Measurements from ENCODE around the gene OS9.

The OS9 gene

DNA sequence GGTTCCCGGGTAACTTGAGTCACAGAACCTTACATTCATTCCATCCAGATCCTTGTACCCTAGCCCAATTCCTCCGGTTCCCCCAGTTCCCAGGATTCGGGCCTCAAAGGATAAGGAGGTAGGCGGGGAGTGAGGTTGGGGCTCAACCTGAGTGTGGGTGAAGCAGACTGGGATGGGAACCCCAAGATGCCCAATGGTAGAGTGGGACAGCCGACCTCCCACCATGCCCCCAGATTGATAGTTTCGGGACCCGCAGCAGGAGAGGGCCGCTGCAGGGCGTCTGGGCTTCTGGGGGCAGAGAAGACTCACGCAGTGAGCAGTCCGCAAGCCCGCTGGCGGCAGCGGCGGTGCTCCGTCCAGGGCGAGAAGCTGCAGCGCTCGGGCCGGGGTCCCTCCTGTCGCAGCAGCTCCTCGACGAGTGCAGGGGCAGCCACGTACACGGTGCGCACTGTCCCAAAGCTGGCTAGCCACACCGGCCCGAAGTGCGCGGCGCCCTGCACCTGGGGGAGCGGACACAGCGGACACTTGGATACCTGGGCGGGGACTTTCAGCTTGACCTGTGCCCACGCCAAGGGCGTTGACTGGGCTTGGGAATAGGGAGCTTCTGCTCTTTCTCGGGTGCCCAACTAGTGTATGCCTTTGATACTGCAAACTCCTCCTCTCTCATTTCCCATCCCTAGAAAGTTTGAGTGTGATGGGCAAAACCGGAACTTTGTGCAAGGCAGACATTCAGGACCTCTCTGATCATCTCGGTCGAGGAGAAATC, 71.9 kb downstream of the OS9 start:
- DNase-seq (ENCODE audit: low read depth), result no peak

GRCh38 chr12:57766464-57767304, 72.8 kb downstream of the OS9 start, which contains the start of gene CYP27B1:
TSS of gene CYP27B1 (minus strand) at chr12:57767078. CDS start at chr12:57767041, 37 bp downstream.
- no peak for DNase-seq (ENCODE audit: low read depth)

DNA sequence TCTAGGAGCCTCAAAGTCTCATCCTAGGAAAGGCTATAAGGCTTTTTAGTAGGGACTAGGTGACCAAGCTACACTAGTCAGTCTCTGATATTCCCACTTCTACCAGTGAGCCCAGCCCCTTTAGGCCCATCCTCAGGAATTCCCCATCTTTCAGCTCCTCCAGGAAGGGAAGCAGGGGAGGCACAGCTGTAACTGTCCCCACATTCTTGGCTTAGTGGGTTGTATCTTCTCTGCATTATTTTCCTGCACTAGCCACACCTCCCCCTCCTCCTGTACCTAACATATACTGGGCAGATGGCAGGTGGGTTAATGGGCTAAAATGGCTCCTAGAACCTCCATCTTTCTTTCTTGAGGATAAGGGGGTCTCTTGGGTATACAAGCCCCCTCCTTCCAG, 73.4 kb downstream of the OS9 start:
- no peak for DNase-seq (ENCODE audit: low read depth)

- DNase-seq (ENCODE audit: low read depth), result no peak
Observed at GRCh38 chr12:57767876-57768275, 73.9 kb downstream of the OS9 start.

GRCh38 chr12:57769594-57769993, 75.7 kb downstream of the OS9 start:
- no peak for DNase-seq (ENCODE audit: low read depth)

DNA sequence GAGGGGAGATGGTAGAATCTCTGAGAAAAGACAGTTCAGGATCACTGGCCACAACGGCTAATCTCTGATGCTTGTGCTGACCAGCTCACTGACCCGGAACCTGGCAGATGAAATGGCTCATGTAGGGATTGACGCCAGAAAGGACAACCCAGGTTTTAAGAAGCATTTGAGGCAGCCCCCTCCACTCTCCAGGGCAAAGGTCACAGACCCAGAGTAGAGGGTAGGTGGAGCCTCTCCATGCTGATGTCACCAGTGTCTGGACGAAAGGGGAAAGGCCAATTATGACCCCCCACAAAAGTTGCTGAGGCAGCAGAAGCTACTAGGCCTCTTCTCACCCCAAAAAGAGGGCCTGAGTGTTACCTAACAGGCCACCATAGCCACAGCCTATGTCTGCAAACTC, 76.8 kb downstream of the OS9 start:
- no peak for DNase-seq (ENCODE audit: low read depth)

Measured in CMK (cell line).